Osteocyte (in vitro differentiated cells): ENCODE measurements around the gene SOX2. TPM values are rescaled to one million over a fixed set of nuclear protein-coding genes. Genes with fewer than 3 reads are reported as not detected.
A peak's percentile ranks its signal among the peaks of the same experiment; 100 is the strongest.

Source experiments
- DNase-seq: peaks from one replicate; pipeline ENCODE4 v3.0.0; 2021; ENCODE audit warnings: mixed read lengths; ENCODE audit not compliant: unreplicated experiment; ENCODE audit errors: extremely low spot score
- H3K27ac Mint-ChIP-seq: one replicate; pipeline ENCODE4 v1.8.0; 2021; ENCODE audit warnings: mild to moderate bottlenecking, mixed read lengths; ENCODE audit not compliant: unreplicated experiment
- H3K27me3 Mint-ChIP-seq: one replicate; pipeline ENCODE4 v1.8.0; 2021; ENCODE audit warnings: mixed read lengths; ENCODE audit not compliant: unreplicated experiment
- H3K36me3 Mint-ChIP-seq: one replicate; pipeline ENCODE4 v1.8.0; 2021; ENCODE audit warnings: mixed read lengths; ENCODE audit not compliant: unreplicated experiment
- H3K4me1 Mint-ChIP-seq: one replicate; pipeline ENCODE4 v1.8.0; 2021; ENCODE audit warnings: mixed read lengths; ENCODE audit not compliant: unreplicated experiment
- H3K4me3 Mint-ChIP-seq: one replicate; pipeline ENCODE4 v1.8.0; 2021; ENCODE audit warnings: mild to moderate bottlenecking, moderate library complexity, mixed read lengths; ENCODE audit not compliant: unreplicated experiment
- H3K9me3 Mint-ChIP-seq: one replicate; pipeline ENCODE4 v1.8.0; 2021; ENCODE audit warnings: mixed read lengths; ENCODE audit not compliant: unreplicated experiment
- long read RNA-seq: library from polyadenylated mRNA; unstranded; transcript quantifications from one replicate; pipeline ENCODE4 v2.0.0, GENCODE V29; 2021
- total RNA-seq: library from RNA; stranded (reverse); gene quantifications from 2 replicates; pipeline ENCODE4 v1.2.1, GENCODE V29; 2021
- TF ChIP-seq, protein P1 (sequence below): fragments of 200-600 bp; sonication (generic); IDR thresholded peaks from 2 replicates; pipeline ENCODE4 v1.5.0; 2021; ENCODE audit warnings: antibody characterized with exemption, mild to moderate bottlenecking, moderate library complexity

Gene SOX2
- total RNA-seq: 5.2 and 5.4 TPM in 2 replicates
- long read RNA-seq: 0 reads

DNA sequence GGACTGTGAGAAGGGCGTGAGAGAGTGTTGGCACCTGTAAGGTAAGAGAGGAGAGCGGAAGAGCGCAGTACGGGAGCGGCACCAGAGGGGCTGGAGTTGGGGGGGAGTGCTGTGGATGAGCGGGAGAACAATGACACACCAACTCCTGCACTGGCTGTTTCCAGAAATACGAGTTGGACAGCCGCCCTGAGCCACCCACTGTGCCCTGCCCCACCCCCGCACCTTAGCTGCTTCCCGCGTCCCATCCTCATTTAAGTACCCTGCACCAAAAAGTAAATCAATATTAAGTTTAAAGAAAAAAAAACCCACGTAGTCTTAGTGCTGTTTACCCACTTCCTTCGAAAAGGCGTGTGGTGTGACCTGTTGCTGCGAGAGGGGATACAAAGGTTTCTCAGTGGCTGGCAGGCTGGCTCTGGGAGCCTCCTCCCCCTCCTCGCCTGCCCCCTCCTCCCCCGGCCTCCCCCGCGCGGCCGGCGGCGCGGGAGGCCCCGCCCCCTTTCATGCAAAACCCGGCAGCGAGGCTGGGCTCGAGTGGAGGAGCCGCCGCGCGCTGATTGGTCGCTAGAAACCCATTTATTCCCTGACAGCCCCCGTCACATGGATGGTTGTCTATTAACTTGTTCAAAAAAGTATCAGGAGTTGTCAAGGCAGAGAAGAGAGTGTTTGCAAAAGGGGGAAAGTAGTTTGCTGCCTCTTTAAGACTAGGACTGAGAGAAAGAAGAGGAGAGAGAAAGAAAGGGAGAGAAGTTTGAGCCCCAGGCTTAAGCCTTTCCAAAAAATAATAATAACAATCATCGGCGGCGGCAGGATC is at the start of gene SOX2:
TSS of gene SOX2 (plus strand) at position 601 of the 811 bp plus-strand sequence. CDS start 436 bp downstream, outside the sequence.
- Mint-ChIP-seq H3K4me3 (peak within 1 kb of the TSS; percentile 79), H3K36me3 (no peaks in the 10 kb centered on the region), H3K9me3 (no peaks in the 10 kb centered on the region), H3K27me3 (peaks cover 65% of the 10 kb centered on the region), H3K27ac (peak within 1 kb of the TSS; percentile 67), H3K4me1 (peaks cover 14% of the 10 kb centered on the region)
- DNase-seq: peak; percentile 89
- TF ChIP-seq, protein P1, sequence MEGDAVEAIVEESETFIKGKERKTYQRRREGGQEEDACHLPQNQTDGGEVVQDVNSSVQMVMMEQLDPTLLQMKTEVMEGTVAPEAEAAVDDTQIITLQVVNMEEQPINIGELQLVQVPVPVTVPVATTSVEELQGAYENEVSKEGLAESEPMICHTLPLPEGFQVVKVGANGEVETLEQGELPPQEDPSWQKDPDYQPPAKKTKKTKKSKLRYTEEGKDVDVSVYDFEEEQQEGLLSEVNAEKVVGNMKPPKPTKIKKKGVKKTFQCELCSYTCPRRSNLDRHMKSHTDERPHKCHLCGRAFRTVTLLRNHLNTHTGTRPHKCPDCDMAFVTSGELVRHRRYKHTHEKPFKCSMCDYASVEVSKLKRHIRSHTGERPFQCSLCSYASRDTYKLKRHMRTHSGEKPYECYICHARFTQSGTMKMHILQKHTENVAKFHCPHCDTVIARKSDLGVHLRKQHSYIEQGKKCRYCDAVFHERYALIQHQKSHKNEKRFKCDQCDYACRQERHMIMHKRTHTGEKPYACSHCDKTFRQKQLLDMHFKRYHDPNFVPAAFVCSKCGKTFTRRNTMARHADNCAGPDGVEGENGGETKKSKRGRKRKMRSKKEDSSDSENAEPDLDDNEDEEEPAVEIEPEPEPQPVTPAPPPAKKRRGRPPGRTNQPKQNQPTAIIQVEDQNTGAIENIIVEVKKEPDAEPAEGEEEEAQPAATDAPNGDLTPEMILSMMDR: no peak

DNA sequence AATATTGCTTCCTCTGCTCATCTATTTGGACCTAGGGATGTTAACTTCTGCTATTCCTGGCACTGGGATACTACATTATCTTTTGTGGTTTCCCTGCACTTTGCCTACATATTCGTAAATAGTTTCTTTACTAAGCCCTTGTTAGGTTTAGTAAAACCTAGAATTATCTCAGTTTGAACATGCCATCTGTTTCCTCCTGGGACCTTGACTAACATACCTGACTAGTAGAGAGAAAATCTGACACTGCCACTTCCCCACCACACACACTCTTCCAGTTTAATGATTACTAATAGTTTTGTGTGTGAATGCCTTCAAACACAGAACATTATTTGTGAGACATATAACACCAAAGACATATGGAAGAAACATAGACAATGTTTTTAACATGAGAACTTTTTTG is 28.2 kb upstream of the SOX2 start:
- TF ChIP-seq, protein P1: no peak
- no peaks in the 10 kb centered on the region for H3K4me1 Mint-ChIP-seq

DNA sequence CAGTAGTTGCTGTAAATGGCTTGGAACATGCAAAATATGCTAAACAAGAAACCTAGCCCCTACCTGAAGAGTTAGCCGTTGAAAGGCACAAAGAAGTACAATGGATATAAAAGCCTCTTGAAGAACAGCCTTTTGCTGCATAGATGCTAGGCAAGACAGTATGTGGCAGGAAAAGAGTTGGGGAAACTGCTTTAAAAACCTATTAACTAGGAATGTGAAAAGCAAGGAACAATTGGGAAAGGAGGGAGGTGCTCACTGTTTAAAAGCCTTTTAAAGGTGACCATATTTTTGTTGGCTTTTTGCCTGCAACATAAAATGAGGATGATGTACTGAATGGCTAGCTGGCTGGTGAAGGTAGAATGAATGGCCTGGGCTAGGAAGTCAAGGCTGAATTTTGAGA is 24.5 kb upstream of the SOX2 start:
- H3K9me3 Mint-ChIP-seq: no peaks in the 10 kb centered on the region
- H3K36me3 Mint-ChIP-seq: no peaks in the 10 kb centered on the region
- H3K4me3 Mint-ChIP-seq: no peak overlapping the region
- peaks cover 35% of the 10 kb centered on the region for H3K27me3 Mint-ChIP-seq
- no peak overlapping the region for H3K27ac Mint-ChIP-seq
- DNase-seq: no peak
- TF ChIP-seq, protein P1: no peak
- no peaks in the 10 kb centered on the region for H3K4me1 Mint-ChIP-seq

More for the DNA sequence above, 28.2 kb upstream of the SOX2 start:
- H3K27me3 Mint-ChIP-seq: peaks cover 16% of the 10 kb centered on the region
- H3K9me3 Mint-ChIP-seq: peaks cover 4% of the 10 kb centered on the region
- no peak for DNase-seq
- no peaks in the 10 kb centered on the region for H3K36me3 Mint-ChIP-seq
- H3K27ac Mint-ChIP-seq: no peak overlapping the region
- no peak overlapping the region for H3K4me3 Mint-ChIP-seq

DNA sequence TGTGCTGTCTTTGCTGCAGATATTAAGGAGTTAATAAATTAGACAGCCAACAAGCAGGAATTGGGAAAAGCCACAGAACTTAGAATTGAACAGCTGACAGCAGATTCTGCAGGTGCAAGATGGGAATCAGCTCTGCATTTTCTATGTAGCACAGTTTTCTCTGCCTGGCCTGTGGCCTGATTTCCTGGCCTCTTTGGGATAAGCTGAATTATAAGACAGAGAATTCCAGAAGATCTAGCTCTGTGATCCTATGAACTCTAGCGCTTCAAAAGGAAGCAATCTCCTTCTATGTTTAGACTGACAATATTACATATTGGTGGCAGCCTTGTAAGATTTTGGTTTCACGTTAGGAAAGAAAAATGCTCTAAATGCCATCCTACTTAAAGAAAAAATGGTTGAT is 24.0 kb upstream of the SOX2 start:
- Mint-ChIP-seq H3K4me1 (no peaks in the 10 kb centered on the region), H3K9me3 (no peaks in the 10 kb centered on the region), H3K27ac (no peak overlapping the region), H3K27me3 (peaks cover 35% of the 10 kb centered on the region), H3K4me3 (no peak overlapping the region), H3K36me3 (no peaks in the 10 kb centered on the region)
- DNase-seq: no peak
- TF ChIP-seq, protein P1: no peak

DNA sequence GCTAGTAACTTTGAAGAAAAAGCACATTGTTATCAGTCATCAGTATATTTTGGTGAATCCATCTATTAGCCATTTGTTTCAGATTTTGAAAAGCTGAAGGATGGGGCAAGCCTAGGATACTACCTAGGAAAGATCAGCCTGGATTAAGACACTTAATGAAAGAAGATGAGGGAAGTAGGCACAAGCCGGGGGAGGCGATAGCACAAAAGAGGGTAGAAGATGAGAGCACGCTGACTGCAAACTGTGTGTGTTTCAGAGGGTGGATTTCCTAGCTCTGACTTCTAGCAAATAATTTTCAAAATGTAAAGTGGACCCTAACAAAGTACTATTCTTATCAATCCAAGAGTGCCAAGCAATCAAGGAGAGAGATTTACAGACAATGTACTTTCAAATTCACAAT is 22.2 kb upstream of the SOX2 start:
- TF ChIP-seq, protein P1: no peak
- no peaks in the 10 kb centered on the region for H3K36me3 Mint-ChIP-seq
- no peaks in the 10 kb centered on the region for H3K9me3 Mint-ChIP-seq
- H3K4me1 Mint-ChIP-seq: no peaks in the 10 kb centered on the region
- no peak overlapping the region for H3K4me3 Mint-ChIP-seq
- H3K27me3 Mint-ChIP-seq: peaks cover 31% of the 10 kb centered on the region
- no peak overlapping the region for H3K27ac Mint-ChIP-seq
- no peak for DNase-seq
